NK-92 (cell line): Measurements from ENCODE around the gene EIF6.
"Not testable (repeated sequence)": the region's sequence is repeated elsewhere in the genome, so short reads cannot be mapped to it uniquely, and the experiment has no call there.

ENCODE experiments used
- DNase-seq: peaks from one replicate; lab custom pipeline; 2025; ENCODE audit not compliant: unreplicated experiment; lab: John Stamatoyannopoulos, UW

The EIF6 gene

GRCh38 chr20:35284267-35284991 lies at the start of gene EIF6:
EIF6 (minus strand) TSS chr20:35284772; CDS start chr20:35284487, 285 bp downstream.
- no peak for DNase-seq

- no peak for DNase-seq
These were observed 49.0 kb upstream of the EIF6 start for GRCh38 chr20:35333606-35334005.

GRCh38 chr20:35332540-35333200 lies 48.1 kb upstream of the EIF6 start:
- DNase-seq: no peak

- DNase-seq: no peak
These were observed 45.0 kb upstream of the EIF6 start for GRCh38 chr20:35329435-35330139.

GRCh38 chr20:35328689-35329088 lies 44.1 kb upstream of the EIF6 start:
- no peak for DNase-seq

GRCh38 chr20:35328095-35328685 lies 43.6 kb upstream of the EIF6 start:
- no peak for DNase-seq

- DNase-seq: no peak
These were observed 42.8 kb upstream of the EIF6 start for GRCh38 chr20:35327074-35327976.

GRCh38 chr20:35326740-35327073 lies 42.1 kb upstream of the EIF6 start:
- no peak for DNase-seq

- no peak for DNase-seq
These were observed 41.6 kb upstream of the EIF6 start for GRCh38 chr20:35326021-35326739.

- DNase-seq: no peak
These were observed 40.8 kb upstream of the EIF6 start for GRCh38 chr20:35325401-35325800.

- no peak for DNase-seq
These were observed 36.0 kb upstream of the EIF6 start for GRCh38 chr20:35320396-35321126.

- no peak for DNase-seq
These were observed 35.3 kb upstream of the EIF6 start for GRCh38 chr20:35319871-35320197.

- no peak for DNase-seq
These were observed 34.8 kb upstream of the EIF6 start for GRCh38 chr20:35319192-35319870.

- DNase-seq: no peak
These were observed 34.1 kb upstream of the EIF6 start for GRCh38 chr20:35318502-35319157.

- no peak for DNase-seq
These were observed 33.0 kb upstream of the EIF6 start for GRCh38 chr20:35317416-35318210.

GRCh38 chr20:35316086-35316485 lies 31.5 kb upstream of the EIF6 start:
- no peak for DNase-seq

GRCh38 chr20:35315632-35316020 lies 31.1 kb upstream of the EIF6 start:
- not testable (repeated sequence) for DNase-seq
